ENCODE results near the gene TRPM8.
"Not testable (repeated sequence)": the region's sequence is repeated elsewhere in the genome, so short reads cannot be mapped to it uniquely, and the experiment has no call there.

TRPM8 gene

GRCh38 chr2:233967164-233967563 is 50.0 kb downstream of the TRPM8 start:
- no peak overlapping the region for H3K4me3 Mint-ChIP-seq
- DNase-seq (ENCODE audit: low spot score in 2 of 2) (no peak), ATAC-seq (replicated peaks; ENCODE audit: extremely low read depth, poor library complexity, severe bottlenecking) (peak; percentile 82)
- H3K27ac Mint-ChIP-seq (ENCODE audit: low read depth): peak overlapping the region; percentile 41
- H3K36me3 Mint-ChIP-seq (ENCODE audit: insufficient read depth): no peaks in the 10 kb centered on the region
- H3K27me3 Mint-ChIP-seq: peaks cover 26% of the 10 kb centered on the region
- H3K9me3 Mint-ChIP-seq: no peaks in the 10 kb centered on the region
- H3K4me1 Mint-ChIP-seq: peaks cover 22% of the 10 kb centered on the region

- Mint-ChIP-seq H3K9me3 (no peaks in the 10 kb centered on the region), H3K36me3 (ENCODE audit: insufficient read depth) (no peaks in the 10 kb centered on the region), H3K4me3 (no peak overlapping the region), H3K4me1 (peaks cover 22% of the 10 kb centered on the region), H3K27me3 (peaks cover 16% of the 10 kb centered on the region), H3K27ac (ENCODE audit: low read depth) (no peak overlapping the region)
- peak; percentile 56 for ATAC-seq (replicated peaks; ENCODE audit: extremely low read depth, poor library complexity, severe bottlenecking)
- no peak for DNase-seq (ENCODE audit: low spot score in 2 of 2)
Measured at GRCh38 chr2:233968556-233968955, 51.4 kb downstream of the TRPM8 start.

DNA sequence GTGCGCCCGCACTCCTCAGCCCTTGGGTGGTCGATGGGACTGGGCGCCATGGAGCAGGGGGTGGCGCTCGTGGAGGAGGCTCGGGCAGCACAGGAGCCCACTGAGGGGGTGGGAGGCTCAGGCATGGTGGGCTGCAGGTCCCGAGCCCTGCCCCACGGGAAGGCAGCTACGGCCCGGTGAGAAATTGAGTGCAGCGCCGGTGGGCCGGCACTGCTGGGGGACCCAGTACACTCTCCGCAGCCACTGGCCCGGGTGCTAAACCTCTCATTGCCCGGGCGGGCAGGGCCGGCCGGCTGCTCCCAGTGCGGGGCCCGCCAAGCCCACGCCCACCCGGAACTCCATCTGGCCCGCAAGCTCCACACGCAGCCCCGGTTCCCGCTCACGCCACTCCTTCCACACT is 55.3 kb downstream of the TRPM8 start:
- not testable (repeated sequence) for ATAC-seq (replicated peaks; ENCODE audit: extremely low read depth, poor library complexity, severe bottlenecking)

DNA sequence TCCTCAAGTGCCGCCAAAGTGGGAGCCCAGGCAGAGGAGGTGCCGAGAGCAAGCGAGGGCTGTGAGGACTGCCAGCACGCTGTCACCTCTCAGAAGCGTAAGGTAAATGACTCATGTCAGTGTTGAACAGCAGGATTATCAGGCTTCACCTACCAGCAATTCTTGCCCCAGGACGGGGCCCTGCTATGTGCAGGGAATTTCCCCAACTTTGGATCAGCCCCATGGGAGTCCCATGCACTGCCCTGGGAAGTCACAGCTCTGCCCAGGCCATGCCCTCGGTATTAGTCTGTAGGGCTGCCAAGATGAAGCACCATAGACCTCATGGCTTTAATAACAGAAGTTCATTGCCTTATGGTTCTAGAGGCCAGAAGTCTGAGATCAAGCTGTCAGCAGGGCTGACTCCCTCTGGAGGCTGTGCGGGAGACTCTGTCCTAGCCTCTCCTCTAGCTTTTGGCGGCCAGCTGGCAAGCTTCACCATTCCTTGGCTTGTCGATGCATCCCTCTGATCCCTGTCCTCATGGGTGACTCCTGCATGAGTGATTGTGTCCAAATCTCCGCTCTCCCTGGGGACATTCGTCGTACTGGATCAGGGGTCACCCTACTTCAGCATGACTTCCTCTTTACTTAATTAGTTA is 55.9 kb downstream of the TRPM8 start:
- no peak for DNase-seq (ENCODE audit: low spot score in 2 of 2)
- no peak overlapping the region for H3K27ac Mint-ChIP-seq (ENCODE audit: low read depth)
- H3K36me3 Mint-ChIP-seq (ENCODE audit: insufficient read depth): no peaks in the 10 kb centered on the region
- peaks cover 27% of the 10 kb centered on the region for H3K4me1 Mint-ChIP-seq
- no peaks in the 10 kb centered on the region for H3K9me3 Mint-ChIP-seq
- H3K4me3 Mint-ChIP-seq: no peak overlapping the region
- peaks cover 16% of the 10 kb centered on the region for H3K27me3 Mint-ChIP-seq
- ATAC-seq (replicated peaks; ENCODE audit: extremely low read depth, poor library complexity, severe bottlenecking): no peak

More for the DNA sequence above, 55.3 kb downstream of the TRPM8 start:
- Mint-ChIP-seq H3K27me3 (peaks cover 16% of the 10 kb centered on the region), H3K4me1 (peaks cover 27% of the 10 kb centered on the region)
- not testable (repeated sequence) for H3K27ac Mint-ChIP-seq (ENCODE audit: low read depth); H3K9me3 Mint-ChIP-seq; H3K4me3 Mint-ChIP-seq; H3K36me3 Mint-ChIP-seq (ENCODE audit: insufficient read depth); DNase-seq (ENCODE audit: low spot score in 2 of 2)

DNA sequence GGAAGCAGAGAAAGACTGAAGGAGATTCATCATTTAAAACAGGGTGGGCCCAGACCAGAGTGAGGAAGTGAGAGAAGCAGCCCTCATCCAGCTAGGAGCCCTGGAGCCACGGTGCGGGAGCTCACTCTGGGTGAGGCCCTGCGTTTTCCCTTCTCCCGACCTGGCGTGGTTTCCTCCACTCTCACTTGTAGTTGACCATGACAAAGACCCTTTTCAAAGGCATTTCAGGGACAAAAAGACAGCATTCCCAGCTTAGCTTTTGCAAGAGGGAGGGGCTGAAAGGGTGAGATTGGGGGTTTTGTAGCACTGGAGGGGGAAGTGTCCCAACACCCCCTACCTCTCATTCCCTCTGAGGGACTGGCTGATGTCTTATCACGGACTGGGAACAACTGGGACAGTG is 56.6 kb downstream of the TRPM8 start:
- Mint-ChIP-seq H3K36me3 (ENCODE audit: insufficient read depth) (no peaks in the 10 kb centered on the region), H3K27me3 (peaks cover 16% of the 10 kb centered on the region), H3K4me3 (no peak overlapping the region), H3K27ac (ENCODE audit: low read depth) (no peak overlapping the region), H3K9me3 (no peaks in the 10 kb centered on the region), H3K4me1 (peaks cover 27% of the 10 kb centered on the region)
- no peak for ATAC-seq (replicated peaks; ENCODE audit: extremely low read depth, poor library complexity, severe bottlenecking)
- DNase-seq (ENCODE audit: low spot score in 2 of 2): no peak

- H3K36me3 Mint-ChIP-seq (ENCODE audit: insufficient read depth): no peaks in the 10 kb centered on the region
- H3K9me3 Mint-ChIP-seq: no peaks in the 10 kb centered on the region
- DNase-seq (ENCODE audit: low spot score in 2 of 2): no peak
- peaks cover 16% of the 10 kb centered on the region for H3K27me3 Mint-ChIP-seq
- ATAC-seq (replicated peaks; ENCODE audit: extremely low read depth, poor library complexity, severe bottlenecking): no peak
- H3K4me1 Mint-ChIP-seq: peaks cover 32% of the 10 kb centered on the region
- no peak overlapping the region for H3K4me3 Mint-ChIP-seq
- H3K27ac Mint-ChIP-seq (ENCODE audit: low read depth): no peak overlapping the region
Measured at GRCh38 chr2:233974530-233975071, 57.4 kb downstream of the TRPM8 start.

DNA sequence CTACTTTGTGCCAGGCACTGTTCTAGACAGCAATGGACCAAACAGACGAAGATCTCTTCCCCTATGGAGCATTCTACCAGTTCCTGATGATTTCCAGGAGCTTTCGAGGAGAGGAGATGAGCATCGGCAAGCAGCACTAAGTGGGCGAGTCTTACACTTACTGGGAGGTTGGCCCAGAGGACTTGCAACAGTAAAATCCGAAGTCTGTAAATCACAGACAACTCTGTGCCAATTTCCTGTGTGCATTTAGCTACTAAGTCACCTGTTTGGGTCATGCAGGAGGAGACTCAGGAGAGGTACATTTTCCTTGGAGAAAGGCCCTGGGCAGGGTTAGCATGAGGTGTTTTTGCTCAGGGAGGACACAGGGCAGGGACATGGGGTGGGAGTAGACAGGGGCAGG is 58.9 kb downstream of the TRPM8 start:
- Mint-ChIP-seq H3K4me1 (peaks cover 40% of the 10 kb centered on the region), H3K36me3 (ENCODE audit: insufficient read depth) (no peaks in the 10 kb centered on the region), H3K9me3 (no peaks in the 10 kb centered on the region), H3K27ac (ENCODE audit: low read depth) (no peak overlapping the region), H3K4me3 (no peak overlapping the region), H3K27me3 (peaks cover 6% of the 10 kb centered on the region)
- no peak for ATAC-seq (replicated peaks; ENCODE audit: extremely low read depth, poor library complexity, severe bottlenecking)
- DNase-seq (ENCODE audit: low spot score in 2 of 2): no peak

- DNase-seq (ENCODE audit: low spot score in 2 of 2) (peak in 1 of 2 donors; percentile 47), ATAC-seq (replicated peaks; ENCODE audit: extremely low read depth, poor library complexity, severe bottlenecking) (peak; percentile 77)
- Mint-ChIP-seq H3K36me3 (ENCODE audit: insufficient read depth) (no peaks in the 10 kb centered on the region), H3K27ac (ENCODE audit: low read depth) (no peak overlapping the region), H3K27me3 (no peaks in the 10 kb centered on the region), H3K4me3 (peak overlapping the region; percentile 25), H3K9me3 (no peaks in the 10 kb centered on the region), H3K4me1 (peaks cover 47% of the 10 kb centered on the region)
Measured at GRCh38 chr2:233976690-233977294, 59.6 kb downstream of the TRPM8 start.

GRCh38 chr2:233977296-233977837 is 60.2 kb downstream of the TRPM8 start:
- no peaks in the 10 kb centered on the region for H3K27me3 Mint-ChIP-seq
- H3K27ac Mint-ChIP-seq (ENCODE audit: low read depth): peak overlapping the region; percentile 10
- H3K4me1 Mint-ChIP-seq: peaks cover 50% of the 10 kb centered on the region
- H3K36me3 Mint-ChIP-seq (ENCODE audit: insufficient read depth): no peaks in the 10 kb centered on the region
- H3K4me3 Mint-ChIP-seq: peak overlapping the region; percentile 25
- DNase-seq (ENCODE audit: low spot score in 2 of 2) (no peak), ATAC-seq (replicated peaks; ENCODE audit: extremely low read depth, poor library complexity, severe bottlenecking) (no peak)
- H3K9me3 Mint-ChIP-seq: no peaks in the 10 kb centered on the region

GRCh38 chr2:233979748-233980147 is 62.6 kb downstream of the TRPM8 start:
- DNase-seq (ENCODE audit: low spot score in 2 of 2) (no peak), ATAC-seq (replicated peaks; ENCODE audit: extremely low read depth, poor library complexity, severe bottlenecking) (no peak)
- no peaks in the 10 kb centered on the region for H3K9me3 Mint-ChIP-seq
- no peaks in the 10 kb centered on the region for H3K36me3 Mint-ChIP-seq (ENCODE audit: insufficient read depth)
- peaks cover 50% of the 10 kb centered on the region for H3K4me1 Mint-ChIP-seq
- H3K27ac Mint-ChIP-seq (ENCODE audit: low read depth): no peak overlapping the region
- no peak overlapping the region for H3K4me3 Mint-ChIP-seq
- H3K27me3 Mint-ChIP-seq: no peaks in the 10 kb centered on the region

DNA sequence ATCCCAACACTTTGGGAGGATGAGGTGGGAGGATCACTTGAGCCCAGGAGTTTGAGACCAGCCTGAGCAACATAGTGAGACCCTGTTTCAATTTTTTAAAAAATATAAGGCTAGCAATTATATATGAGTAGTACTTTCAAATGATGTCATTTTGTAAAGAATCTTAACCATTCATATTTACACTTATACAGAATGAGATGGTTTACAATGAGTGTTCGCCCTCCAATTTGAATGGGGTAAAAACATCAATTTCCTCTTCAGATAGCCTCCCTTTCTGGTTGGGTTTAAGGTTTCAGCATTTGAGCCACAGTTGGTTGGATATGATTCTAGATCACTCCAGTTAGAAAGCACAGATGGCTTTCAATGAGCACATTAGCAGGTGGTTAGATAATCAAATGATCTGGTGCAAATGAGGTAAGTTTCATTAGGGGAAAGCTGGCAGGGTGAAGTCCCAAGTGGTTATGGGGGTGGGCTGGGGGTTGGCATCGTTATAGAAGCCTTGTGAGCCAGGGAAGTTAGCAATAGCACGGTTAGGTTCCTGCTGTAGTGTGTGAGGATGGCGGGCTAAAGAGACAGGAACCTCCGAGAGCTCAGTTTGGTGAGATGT is 63.9 kb downstream of the TRPM8 start:
- H3K4me1 Mint-ChIP-seq: peaks cover 59% of the 10 kb centered on the region
- no peaks in the 10 kb centered on the region for H3K27me3 Mint-ChIP-seq

GRCh38 chr2:233981574-233982420 is 64.6 kb downstream of the TRPM8 start:
- H3K4me3 Mint-ChIP-seq: no peak overlapping the region
- no peaks in the 10 kb centered on the region for H3K27me3 Mint-ChIP-seq
- peaks cover 53% of the 10 kb centered on the region for H3K4me1 Mint-ChIP-seq
- DNase-seq (ENCODE audit: low spot score in 2 of 2) (no peak), ATAC-seq (replicated peaks; ENCODE audit: extremely low read depth, poor library complexity, severe bottlenecking) (no peak)
- H3K9me3 Mint-ChIP-seq: no peaks in the 10 kb centered on the region
- no peak overlapping the region for H3K27ac Mint-ChIP-seq (ENCODE audit: low read depth)
- no peaks in the 10 kb centered on the region for H3K36me3 Mint-ChIP-seq (ENCODE audit: insufficient read depth)

More for the DNA sequence above, 63.9 kb downstream of the TRPM8 start:
- no peak for ATAC-seq (replicated peaks; ENCODE audit: extremely low read depth, poor library complexity, severe bottlenecking)
- no peak overlapping the region for H3K4me3 Mint-ChIP-seq
- no peaks in the 10 kb centered on the region for H3K36me3 Mint-ChIP-seq (ENCODE audit: insufficient read depth)
- no peak overlapping the region for H3K27ac Mint-ChIP-seq (ENCODE audit: low read depth)
- DNase-seq (ENCODE audit: low spot score in 2 of 2): no peak
- no peaks in the 10 kb centered on the region for H3K9me3 Mint-ChIP-seq

Measured in central memory CD8-positive, alpha-beta T cell (primary cell).